ENCODE measurements around the gene POLN.

- TF ChIP-seq EZH2 (IDR thresholded peaks at IDR 0.05; ENCODE audit: borderline replicate concordance, low read length): no peak
- TF ChIP-seq CTCF (conservative IDR thresholded peaks at IDR 0.05 in 1 of 2, IDR thresholded peaks at IDR 0.05 in 1 of 2; ENCODE audit: extremely low read depth in 1 of 2, insufficient read depth in 1 of 2, low read depth in 1 of 2, low read length in 2 of 2): no peak
Observed at GRCh38 chr4:2071252-2071911, 170.5 kb downstream of the POLN start.
